Measurements from ENCODE around the gene SRGN.

DNA sequence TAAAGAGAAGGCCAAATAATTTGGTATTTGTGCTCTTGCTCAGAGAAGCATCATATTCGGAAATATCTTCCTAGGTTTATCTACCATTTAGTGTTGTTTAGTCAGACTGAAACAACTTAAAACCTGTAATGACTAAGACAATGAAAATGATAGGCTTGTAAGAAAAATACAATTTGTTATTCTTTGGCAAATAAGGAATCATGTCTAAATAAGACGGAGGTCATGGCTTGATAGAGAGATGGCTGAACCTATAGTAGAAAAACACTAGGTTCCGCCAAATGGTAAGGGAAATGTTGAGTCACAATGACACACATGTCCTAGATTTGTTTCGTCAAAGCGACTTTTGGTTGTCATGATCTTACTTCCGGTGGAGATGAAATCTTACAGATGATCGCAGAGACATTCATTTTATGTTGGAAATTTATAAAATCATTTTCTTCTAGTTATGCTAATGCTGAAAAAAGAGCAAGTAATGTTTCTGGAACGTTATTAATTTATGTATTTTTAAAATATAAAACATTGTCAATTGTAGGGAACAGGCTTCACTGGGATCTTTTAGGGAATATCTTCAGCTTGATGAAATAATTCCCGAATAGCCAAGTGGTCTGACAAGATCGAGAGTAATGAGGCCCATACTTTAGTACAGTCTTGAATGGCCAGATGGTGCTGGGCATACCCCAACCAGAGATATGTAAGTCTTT, 1.0 kb downstream of the SRGN start:
- no peak for TF ChIP-seq GATA2 (IDR thresholded peaks at IDR 0.05; ENCODE audit: low read depth, low read length)
- no peak for TF ChIP-seq GATA3 (IDR thresholded peaks at IDR 0.05; ENCODE audit: low read depth, low read length)
